GM21619 (cell line): ENCODE results near the gene ANTKMT.
A peak's percentile ranks its signal among the peaks of the same experiment; 100 is the strongest.

Experiments used
- ATAC-seq: cut with Tn5 transposase; IDR thresholded peaks from one replicate; pipeline ENCODE4 v1.9.1; 2021; ENCODE audit not compliant: unreplicated experiment

Gene ANTKMT, protein sequence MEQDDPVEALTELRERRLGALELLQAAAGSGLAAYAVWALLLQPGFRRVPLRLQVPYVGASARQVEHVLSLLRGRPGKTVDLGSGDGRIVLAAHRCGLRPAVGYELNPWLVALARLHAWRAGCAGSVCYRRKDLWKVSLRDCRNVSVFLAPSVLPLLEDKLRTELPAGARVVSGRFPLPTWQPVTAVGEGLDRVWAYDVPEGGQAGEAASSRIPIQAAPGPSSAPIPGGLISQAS

DNA sequence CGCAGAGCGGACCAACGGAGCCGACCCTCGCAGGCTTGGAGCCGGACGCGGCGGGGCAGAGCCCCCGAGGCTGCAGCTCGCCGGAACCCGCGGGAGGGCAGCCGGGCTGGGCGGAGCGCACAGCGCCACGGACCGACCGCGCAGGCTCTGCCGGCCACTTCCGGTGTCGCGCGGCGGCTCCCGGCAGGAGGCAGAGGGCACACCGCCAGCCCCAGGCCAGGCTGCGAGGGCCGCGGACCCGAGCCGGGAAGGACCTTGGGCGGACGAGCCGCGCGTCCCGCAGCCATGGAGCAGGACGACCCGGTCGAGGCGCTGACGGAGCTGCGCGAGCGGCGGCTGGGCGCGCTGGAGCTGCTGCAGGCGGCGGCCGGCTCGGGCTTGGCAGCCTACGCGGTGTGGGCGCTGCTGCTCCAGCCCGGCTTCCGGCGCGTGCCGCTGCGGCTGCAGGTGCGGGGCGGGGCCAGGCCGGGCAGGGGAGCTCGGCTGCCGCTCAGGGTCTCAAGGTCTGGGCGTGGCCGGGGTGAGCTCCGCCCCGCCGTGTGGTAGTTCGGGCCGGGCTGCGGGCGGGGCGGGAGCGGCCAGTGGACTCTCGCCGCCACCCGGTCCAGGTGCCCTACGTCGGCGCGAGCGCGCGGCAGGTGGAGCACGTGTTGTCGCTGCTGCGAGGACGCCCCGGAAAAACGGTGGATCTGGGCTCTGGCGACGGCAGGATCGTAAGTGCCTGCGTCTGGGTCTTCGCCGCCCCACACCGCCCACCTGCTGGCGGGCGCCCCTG is at the start of gene ANTKMT:
Gene ANTKMT (plus strand): TSS at position 157 of the 775 bp plus-strand sequence. CDS start 129 bp downstream, at position 286.
- ATAC-seq, result peak; percentile 51

DNA sequence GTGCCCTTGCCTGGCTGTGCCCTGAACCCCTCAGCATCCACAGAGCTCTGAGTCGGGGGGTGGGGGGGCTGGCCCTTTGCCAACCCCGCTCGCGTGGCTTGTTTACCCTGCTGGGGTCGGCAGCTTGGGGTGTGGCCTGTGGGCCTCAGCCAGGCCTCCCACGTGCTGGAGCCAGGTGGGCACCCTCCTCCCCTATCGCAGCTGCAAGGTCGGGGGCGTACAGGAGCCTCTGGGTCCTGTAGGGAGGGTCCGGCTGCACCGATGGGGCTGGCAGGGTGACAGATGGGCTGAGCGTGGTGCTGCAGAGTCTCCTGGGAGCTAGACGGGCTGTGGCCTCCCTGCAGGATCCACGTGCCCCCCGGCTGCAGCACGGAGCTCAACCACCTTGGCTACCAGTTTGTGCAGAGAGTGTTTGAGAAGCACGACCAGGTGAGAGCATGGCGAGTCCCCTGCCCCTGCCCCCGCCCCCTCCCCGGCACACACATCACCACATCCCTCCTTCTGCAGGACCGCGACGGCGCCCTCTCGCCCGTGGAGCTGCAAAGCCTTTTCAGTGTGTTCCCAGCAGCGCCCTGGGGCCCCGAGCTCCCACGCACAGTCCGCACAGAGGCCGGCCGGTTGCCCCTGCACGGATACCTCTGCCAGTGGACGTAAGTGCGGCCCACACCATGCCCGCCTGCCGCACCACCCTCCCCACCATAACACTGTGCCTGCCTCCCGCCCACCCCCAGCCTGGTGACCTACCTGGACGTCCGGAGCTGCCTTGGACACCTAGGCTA is 49.4 kb upstream of the ANTKMT start:
- no peak for ATAC-seq

DNA sequence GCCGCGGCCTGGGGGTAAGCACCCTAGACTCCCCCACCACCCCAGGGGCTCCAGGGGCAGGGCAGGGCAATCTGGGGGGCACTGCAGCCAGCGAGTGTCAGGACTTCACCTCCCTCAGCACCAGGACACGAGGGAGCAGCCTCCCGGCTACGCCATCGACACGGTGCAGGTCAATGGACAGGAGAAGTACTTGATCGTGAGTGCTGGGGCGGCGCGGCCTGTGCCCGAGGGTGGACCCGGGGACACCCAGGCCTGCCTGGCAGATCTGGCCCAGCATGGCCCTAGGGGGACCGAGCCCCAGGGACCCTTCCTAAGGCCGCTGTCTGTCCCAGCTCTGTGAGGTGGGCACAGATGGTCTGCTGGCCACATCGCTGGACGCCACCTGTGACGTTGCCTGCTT is 48.6 kb upstream of the ANTKMT start:
- ATAC-seq, result no peak

DNA sequence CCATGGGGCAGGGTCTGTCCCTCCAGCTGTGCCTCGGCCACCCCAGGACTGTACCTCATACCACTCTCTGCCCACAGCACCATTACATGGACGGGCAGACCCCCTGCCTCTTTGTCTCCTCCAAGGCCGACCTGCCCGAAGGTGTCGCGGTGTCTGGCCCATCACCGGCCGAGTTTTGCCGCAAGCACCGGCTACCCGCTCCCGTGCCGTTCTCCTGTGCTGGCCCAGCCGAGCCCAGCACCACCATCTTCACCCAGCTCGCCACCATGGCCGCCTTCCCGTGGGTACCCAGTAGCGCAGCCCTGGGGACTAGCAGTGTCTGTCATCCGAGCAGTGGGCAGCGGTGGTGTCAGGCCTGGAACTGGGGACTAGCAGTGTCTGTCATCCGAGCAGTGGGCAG is 48.1 kb upstream of the ANTKMT start:
- ATAC-seq, result no peak

DNA sequence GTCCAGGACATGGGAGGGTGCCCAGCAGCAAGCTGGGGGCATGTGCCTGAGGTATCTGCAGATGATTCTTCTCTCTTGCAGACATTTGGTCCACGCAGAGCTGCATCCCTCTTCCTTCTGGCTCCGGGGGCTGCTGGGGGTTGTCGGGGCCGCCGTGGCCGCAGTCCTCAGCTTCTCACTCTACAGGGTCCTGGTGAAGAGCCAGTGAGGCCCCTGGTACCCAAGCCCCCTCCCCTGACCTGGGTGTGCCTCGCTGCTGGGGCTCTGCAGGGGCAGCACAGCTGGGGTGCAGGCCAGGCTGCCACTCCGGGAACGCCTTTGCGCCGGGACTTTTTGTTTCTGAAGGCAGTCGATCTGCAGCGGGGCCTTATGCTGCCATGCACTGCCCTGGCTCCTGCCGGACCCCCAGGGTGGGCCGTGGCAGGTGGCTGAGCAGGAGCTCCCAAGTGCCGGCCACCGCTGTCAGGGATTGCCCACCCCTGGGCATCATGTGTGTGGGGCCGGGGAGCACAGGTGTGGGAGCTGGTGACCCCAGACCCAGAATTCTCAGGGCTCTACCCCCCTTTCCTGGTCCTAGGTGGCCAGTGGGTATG is 47.5 kb upstream of the ANTKMT start:
- ATAC-seq, result no peak

DNA sequence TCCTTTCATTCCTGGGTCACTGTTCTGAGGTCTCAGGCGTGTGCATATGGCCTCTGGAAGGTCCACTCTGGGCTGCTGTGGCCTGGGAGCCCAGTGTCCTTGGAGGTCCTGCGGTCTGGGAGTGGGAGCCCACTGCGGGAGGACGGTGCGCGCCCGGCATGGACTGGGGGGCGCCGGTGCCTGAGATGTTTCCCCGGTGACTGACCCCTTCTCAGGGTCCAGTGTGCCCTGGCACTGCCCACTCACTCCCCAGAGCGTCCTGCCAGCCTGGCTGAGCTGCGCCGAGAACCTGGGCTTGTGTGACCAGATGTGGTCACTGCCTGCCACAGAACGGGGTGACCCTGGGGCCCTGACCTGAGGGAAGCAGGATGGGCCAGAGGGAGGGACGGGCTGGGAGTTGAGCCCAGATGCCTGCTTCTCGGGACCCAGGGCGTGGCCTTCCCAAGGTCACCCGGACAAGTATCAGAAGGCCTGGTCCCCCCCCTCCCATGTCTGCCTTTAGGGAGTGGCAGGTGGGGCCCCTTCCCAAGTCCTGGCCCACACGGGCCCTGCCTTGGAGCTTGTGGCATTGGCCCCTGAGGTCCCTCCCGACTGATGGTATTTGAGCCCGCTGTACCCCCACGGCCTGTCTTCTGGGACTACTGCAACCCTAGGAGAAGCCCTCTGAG is 46.6 kb upstream of the ANTKMT start:
- no peak for ATAC-seq

DNA sequence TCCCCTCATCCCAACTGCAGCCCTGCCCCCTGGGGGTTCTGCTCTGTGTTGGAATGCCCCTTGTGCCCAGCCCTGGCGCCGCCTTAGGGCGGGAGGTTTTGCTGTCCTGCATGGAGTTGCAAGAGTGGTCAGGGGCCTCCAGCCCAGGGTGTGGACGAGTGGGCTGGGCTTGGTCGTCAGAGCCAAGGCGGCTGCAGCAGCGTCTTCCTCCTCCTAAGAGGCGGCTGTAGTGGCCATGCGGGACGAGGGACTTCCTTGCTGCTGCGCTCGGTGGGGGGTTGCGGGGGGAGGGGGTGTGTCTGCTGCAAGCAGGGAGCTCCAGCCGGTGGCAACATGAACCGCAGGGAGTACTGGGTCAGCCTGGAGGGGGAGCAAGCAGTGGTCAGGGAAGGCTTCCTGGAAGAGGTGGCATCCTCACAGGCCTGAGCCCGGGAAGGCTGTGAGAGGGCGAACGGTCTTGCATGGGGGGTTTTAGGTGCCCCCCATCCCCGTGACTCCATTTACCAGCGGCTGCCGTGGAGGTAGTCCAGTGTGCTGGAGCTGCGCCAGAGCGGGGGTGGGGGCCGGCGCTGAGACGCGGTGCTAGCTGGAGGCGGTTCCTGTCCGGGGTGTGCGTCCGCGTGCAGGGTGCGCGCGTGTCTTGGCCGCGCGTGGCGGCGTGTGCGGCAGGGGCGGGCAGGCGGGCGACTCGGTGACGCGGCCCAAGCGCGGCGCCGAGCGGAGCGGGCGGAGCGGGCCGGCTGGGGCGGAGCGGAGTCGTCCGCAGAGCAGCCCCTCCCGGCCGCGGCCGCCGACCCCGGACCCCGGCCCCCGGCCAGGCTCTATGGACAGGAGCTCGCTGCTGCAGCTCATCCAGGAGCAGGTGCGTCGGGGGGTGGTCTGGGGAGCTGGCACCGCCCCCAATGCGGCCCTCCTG is 45.7 kb upstream of the ANTKMT start, which contains the start of gene RHBDL1:
Gene RHBDL1 (plus strand): TSS at position 704 of the 916 bp plus-strand sequence. CDS start 120 bp downstream, at position 824.
- no peak for ATAC-seq

DNA sequence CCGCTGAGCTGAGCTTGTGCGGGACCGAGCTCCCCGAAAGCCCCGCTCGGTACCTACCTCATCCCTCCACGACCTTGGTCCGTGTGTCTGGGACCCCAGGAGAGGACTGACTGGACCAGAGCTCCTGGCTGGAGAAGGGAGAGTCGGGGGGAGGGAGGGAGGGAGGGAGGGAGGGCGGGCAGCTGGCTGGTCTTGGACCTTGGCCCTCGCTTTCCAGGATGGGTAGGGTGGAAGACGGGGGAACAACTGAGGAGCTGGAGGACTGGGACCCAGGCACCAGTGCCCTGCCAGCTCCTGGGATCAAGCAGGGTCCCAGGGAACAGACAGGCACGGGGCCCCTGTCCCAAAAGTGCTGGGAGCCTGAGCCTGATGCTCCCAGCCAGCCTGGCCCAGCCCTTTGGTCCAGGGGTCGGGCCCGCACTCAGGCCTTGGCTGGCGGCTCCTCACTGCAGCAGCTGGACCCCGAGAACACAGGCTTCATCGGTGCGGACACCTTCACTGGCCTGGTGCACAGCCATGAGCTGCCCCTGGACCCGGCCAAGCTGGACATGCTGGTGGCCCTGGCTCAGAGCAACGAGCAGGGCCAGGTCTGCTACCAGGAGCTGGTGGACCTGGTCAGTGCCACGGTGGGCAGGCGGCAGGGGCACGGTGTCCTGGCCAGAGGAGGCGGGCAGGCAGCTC is 44.9 kb upstream of the ANTKMT start:
- no peak for ATAC-seq

DNA sequence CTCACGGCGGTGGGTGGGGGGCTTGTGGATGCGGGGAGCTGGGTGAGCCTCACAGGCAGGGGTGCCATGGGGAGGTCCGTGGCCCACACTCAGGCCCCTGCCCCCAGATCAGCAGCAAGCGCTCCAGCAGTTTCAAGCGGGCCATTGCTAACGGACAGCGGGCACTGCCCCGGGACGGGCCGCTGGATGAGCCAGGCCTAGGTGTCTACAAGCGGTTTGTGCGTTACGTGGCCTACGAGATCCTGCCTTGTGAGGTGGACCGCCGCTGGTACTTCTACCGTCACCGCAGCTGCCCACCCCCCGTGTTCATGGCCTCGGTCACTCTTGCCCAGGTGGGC is 44.4 kb upstream of the ANTKMT start:
- no peak for ATAC-seq

DNA sequence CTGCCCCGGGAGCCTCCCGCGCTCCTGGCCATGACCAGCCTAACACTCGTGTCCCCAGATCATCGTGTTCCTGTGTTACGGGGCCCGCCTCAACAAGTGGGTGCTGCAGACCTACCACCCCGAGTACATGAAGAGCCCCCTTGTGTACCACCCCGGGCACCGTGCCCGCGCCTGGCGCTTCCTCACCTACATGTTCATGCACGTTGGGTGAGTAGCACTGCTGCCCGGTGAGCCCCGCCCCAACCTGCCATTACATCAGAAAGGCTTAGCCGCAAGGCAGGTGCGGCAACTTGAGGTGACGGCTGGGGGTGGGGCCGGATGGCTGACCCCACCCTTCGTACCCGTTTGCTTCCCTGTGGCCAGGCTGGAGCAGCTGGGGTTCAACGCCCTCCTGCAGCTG is 44.0 kb upstream of the ANTKMT start:
- no peak for ATAC-seq

DNA sequence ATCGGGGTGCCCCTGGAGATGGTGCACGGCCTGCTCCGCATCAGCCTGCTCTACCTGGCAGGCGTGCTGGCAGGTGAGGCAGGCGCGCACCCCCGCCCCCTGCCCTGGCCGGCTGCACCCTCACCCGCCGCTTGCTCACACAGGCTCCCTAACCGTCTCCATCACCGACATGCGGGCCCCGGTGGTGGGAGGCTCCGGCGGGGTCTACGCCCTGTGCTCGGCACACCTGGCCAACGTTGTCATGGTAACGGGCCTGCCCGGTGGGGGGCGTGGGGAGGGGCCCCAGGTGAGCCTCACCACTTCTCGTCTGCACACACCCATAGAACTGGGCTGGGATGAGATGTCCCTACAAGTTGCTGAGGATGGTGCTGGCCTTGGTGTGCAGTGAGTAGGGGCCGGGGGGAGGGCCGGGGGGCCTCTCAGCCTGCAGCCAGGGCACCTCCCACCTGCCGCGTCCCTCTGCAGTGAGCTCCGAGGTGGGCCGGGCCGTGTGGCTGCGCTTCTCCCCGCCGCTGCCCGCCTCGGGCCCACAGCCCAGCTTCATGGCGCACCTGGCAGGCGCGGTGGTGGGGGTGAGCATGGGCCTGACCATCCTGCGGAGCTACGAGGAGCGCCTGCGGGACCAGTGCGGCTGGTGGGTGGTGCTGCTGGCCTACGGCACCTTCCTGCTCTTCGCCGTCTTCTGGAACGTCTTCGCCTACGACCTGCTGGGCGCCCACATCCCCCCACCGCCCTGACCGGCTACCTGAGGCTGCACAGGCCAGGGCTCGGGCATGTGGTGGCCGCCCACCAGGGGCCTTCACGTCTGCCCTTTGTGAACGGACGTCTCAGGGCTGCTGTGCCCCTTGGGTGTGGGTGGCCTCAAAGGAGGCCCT is 43.4 kb upstream of the ANTKMT start:
- no peak for ATAC-seq

DNA sequence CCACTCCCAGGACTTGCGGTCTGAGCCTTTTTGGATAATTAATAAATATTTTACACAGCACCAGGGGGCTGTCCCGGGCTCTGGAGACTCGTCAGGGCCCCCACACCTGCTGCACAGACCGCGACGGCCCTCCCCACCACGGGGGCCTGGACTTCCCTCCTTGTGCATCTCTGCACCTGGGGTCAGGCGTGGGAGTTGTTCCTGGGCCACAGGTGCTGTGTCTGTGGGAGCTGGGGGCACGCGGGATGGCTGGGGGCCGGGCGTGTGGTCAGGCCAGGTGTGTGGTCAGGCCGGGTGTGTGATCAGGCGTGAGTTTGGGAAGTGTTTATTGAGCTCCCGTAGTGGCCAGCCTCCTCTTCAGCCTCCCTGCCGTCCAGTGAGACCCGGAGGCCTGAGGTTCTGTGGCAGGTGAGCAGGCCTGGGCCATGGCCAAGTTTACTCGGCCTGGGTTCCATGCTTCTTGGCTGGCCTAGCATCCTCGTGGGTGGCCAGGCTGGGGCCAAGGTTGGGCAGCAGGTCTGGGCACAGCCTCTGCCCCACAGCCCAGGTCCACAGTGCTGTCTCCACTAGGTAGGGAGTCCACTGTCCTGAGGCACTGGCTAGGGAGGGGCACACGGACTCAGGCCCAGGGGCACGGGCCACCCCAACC is 42.6 kb upstream of the ANTKMT start:
- no peak for ATAC-seq

DNA sequence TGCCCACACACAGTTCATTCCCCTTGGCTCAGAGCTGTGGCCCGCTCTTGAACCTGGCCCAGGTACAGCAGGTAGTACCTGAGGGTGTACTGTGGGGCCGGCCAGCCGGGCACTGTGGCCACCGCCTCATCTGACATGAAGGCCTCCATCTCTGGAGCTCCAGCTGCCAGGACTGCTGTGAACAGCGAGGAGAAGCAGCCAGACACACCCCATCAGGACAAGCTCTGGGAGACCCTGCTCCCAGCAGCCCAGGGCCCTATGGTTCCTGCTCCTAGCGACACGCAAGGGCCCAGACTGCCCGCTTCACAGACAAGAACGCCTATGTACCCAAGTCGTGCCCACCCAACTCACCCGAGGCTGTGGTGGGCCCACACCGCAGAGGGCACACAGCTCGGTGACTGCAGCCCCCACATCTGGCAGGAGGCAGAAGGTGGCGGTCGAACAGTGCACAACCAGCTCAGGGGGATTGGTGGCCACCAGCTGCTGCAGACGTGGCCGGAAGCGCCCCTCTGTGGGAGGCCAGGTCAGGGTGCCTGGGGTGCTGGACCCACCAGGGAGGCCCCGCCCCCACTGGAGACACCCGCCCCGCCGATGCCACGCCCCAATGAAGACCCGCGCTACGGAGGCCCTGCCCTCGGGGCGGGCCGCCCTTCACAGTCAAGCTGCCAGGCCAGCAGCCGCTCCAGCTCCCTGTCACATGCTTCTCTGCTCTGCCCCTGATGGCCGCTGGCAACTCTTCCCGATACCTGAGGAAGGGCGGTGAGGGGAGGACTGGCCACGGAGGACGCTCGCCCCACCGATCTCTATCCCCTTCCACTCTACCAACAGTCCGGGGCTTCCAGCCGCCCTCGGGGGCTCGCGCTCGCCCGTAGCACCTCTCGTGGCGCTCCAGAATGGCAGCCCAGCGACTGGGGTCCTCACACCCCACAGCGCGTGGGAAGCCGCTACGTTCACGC is 41.8 kb upstream of the ANTKMT start:
- ATAC-seq, result no peak

DNA sequence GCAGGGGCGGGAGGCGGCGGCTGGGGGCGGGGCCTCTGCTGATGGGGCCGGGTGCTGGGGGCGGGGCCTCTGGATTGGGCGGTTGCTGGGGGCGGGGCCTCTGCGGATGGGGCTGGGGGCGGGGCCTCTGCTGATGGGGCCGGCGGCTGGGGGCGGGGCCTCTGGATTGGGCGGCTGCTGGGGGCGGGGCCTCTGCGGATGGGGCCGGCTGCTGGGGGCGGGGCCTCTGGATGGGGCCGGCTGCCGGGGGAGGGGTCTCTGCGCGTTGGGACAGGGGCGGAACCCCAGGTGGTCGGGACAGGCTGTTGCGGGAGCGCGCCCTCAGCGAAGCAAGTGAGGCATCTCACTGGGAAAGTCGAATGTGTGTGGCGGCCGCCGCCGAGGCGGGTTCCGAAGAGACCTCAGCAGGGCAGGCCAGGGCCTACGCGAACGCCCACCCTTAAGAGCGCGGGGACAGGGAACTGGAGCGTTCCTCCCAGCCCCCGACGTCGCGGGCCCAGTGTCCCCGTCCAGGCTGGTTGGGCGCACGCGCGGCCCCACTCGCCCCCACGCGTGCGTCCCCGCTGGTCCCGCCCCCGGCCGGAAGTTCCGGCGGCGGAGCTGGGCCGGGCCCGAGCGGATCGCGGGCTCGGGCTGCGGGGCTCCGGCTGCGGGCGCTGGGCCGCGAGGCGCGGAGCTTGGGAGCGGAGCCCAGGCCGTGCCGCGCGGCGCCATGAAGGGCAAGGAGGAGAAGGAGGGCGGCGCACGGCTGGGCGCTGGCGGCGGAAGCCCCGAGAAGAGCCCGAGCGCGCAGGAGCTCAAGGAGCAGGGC is 40.9 kb upstream of the ANTKMT start, which contains the start of gene STUB1:
Gene STUB1 (plus strand): TSS at position 597 of the 811 bp plus-strand sequence. CDS start 116 bp downstream, at position 713.
- ATAC-seq, result no peak

DNA sequence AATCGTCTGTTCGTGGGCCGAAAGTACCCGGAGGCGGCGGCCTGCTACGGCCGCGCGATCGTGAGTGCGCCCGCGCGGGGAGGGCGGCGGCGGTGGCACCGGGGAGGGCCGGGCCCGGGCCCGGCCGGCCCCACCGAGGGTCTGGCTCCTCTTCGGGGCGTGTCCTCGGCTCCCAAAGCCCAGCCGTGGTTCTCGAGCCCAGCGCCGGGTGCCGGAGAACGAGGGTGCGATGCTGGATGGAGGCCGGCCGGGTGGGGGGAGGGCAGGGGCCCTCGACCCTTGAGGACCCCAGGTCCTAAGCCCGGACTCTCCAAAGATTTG is 40.4 kb upstream of the ANTKMT start:
- ATAC-seq, result no peak
